ENCODE measurements around the gene ITGB1. TPM values are rescaled to one million over a fixed set of nuclear protein-coding genes. Genes with fewer than 3 reads are reported as not detected.

Gene ITGB1
- total RNA-seq, 1 donor from 2014 or later, result 263 TPM

DNA sequence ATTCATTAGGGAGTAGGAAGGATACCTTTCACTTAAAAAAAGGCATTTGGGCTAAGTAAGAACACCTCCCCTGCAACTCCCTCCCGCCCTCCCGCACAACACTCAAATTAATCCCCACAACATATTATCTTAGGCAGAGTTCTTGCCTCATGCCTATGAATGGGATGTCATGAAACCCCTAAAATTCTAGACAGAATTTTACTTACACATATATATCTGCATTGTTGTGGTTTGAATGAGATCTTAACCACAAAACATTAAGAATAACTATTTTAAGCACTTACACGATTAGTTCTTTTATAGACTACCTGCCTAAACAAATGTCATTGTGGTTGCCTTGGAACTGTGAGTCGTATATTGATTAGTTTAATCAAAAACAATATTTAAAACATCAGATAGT lies 4.5 kb upstream of the ITGB1 start:
- no peaks in the 10 kb centered on the region for H3K36me3 Mint-ChIP-seq (ENCODE audit: unreplicated experiment)
- H3K27ac Mint-ChIP-seq (ENCODE audit: unreplicated experiment), result no peak overlapping the region
- no peak for DNase-seq
- peaks cover 11% of the 10 kb centered on the region for H3K9me3 Mint-ChIP-seq (ENCODE audit: unreplicated experiment)
- peaks cover 7% of the 10 kb centered on the region for H3K27me3 Mint-ChIP-seq (ENCODE audit: unreplicated experiment)
- TF ChIP-seq, protein P1, sequence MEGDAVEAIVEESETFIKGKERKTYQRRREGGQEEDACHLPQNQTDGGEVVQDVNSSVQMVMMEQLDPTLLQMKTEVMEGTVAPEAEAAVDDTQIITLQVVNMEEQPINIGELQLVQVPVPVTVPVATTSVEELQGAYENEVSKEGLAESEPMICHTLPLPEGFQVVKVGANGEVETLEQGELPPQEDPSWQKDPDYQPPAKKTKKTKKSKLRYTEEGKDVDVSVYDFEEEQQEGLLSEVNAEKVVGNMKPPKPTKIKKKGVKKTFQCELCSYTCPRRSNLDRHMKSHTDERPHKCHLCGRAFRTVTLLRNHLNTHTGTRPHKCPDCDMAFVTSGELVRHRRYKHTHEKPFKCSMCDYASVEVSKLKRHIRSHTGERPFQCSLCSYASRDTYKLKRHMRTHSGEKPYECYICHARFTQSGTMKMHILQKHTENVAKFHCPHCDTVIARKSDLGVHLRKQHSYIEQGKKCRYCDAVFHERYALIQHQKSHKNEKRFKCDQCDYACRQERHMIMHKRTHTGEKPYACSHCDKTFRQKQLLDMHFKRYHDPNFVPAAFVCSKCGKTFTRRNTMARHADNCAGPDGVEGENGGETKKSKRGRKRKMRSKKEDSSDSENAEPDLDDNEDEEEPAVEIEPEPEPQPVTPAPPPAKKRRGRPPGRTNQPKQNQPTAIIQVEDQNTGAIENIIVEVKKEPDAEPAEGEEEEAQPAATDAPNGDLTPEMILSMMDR (IDR thresholded peaks at IDR 0.05; ENCODE audit: partially characterized antibody, unreplicated experiment), result no peak
- peaks cover 4% of the 10 kb centered on the region for H3K4me1 Mint-ChIP-seq (ENCODE audit: low read depth, unreplicated experiment)
- no peak overlapping the region for H3K4me3 Mint-ChIP-seq (ENCODE audit: unreplicated experiment)

DNA sequence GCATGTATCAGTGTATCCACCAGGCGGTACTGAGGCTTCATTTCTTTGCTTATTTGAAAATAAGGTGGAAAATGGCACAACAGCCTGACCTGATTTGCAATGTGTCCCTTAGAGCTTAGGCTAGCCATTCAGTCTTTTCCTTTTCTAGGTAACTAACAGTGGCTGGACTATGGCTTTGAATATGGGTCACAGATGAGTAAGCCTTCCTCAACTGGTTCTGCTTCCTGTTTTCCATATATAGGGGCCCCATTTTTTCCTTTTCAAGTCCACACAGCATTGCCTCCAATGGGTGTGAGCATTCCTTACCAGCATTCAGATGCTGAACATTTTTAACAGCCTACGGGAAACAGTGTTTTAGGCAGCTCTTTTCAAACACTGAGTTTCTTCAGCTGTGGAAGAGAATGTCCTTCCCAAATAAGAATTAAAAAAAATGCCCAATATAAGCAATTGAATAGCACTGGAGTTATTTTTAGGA lies 3.9 kb upstream of the ITGB1 start:
- Mint-ChIP-seq H3K9me3 (ENCODE audit: unreplicated experiment) (peaks cover 12% of the 10 kb centered on the region), H3K4me1 (ENCODE audit: low read depth, unreplicated experiment) (peaks cover 4% of the 10 kb centered on the region), H3K36me3 (ENCODE audit: unreplicated experiment) (no peaks in the 10 kb centered on the region), H3K4me3 (ENCODE audit: unreplicated experiment) (no peak overlapping the region), H3K27ac (ENCODE audit: unreplicated experiment) (no peak overlapping the region), H3K27me3 (ENCODE audit: unreplicated experiment) (peaks cover 10% of the 10 kb centered on the region)
- no peak for DNase-seq
- TF ChIP-seq, protein P1 (IDR thresholded peaks at IDR 0.05; ENCODE audit: partially characterized antibody, unreplicated experiment), result no peak

DNA sequence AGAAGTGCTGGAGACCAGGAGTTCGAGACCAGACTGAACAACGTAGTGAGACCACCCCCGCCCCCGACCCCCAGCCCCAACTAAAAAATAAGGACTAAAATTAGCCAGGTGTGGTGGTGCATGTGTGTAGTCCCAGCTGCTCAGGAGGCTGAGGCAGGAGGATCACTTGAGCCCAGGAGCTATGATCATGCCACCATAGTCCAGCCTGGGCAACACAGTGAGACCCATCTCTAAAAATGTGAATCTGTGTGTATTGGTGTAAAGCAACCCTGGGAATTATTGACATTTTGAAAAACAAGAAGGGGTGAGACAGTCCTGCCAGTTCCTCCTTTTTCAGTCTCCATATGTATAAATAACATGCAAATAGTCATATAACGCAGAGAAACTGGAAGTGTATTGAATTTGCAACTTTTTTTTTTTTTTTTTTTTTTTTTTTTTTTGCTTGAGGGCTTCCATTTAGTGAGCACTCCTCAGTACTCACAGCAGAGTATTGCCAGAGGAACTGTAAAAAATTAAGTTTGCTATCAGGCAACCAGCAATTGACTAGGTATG lies 3.4 kb upstream of the ITGB1 start:
- H3K4me1 Mint-ChIP-seq (ENCODE audit: low read depth, unreplicated experiment), result peaks cover 4% of the 10 kb centered on the region
- H3K27ac Mint-ChIP-seq (ENCODE audit: unreplicated experiment), result peak overlapping the region; percentile 23
- no peak overlapping the region for H3K4me3 Mint-ChIP-seq (ENCODE audit: unreplicated experiment)
- no peak for DNase-seq
- peaks cover 12% of the 10 kb centered on the region for H3K9me3 Mint-ChIP-seq (ENCODE audit: unreplicated experiment)
- H3K36me3 Mint-ChIP-seq (ENCODE audit: unreplicated experiment), result no peaks in the 10 kb centered on the region
- TF ChIP-seq, protein P1 (IDR thresholded peaks at IDR 0.05; ENCODE audit: partially characterized antibody, unreplicated experiment), result no peak
- H3K27me3 Mint-ChIP-seq (ENCODE audit: unreplicated experiment), result peaks cover 10% of the 10 kb centered on the region

DNA sequence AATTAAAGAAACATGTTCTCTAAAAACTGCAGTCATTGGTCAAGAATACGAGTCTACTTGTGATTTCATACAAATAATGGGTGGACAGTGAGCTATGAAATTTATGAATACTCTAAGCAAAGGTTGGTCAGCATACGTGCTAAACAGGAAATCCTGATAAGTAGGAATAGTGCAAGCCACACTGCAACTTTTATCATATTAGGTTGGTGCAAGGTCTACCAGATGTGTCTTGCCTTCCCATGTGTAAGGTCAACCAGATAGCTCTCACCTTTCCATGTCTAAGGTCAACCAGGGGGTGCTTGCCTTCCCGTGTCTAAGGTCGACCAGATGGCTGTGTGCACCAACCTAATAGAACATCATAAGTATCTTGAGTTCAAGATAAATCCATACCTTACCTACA lies 2.0 kb upstream of the ITGB1 start:
- TF ChIP-seq, protein P1 (IDR thresholded peaks at IDR 0.05; ENCODE audit: partially characterized antibody, unreplicated experiment), result no peak
- Mint-ChIP-seq H3K4me3 (ENCODE audit: unreplicated experiment) (peak overlapping the region; percentile 97), H3K4me1 (ENCODE audit: low read depth, unreplicated experiment) (peaks cover 13% of the 10 kb centered on the region), H3K36me3 (ENCODE audit: unreplicated experiment) (no peaks in the 10 kb centered on the region), H3K9me3 (ENCODE audit: unreplicated experiment) (peaks cover 12% of the 10 kb centered on the region), H3K27me3 (ENCODE audit: unreplicated experiment) (peaks cover 10% of the 10 kb centered on the region), H3K27ac (ENCODE audit: unreplicated experiment) (peak overlapping the region; percentile 5)
- DNase-seq, result no peak

DNA sequence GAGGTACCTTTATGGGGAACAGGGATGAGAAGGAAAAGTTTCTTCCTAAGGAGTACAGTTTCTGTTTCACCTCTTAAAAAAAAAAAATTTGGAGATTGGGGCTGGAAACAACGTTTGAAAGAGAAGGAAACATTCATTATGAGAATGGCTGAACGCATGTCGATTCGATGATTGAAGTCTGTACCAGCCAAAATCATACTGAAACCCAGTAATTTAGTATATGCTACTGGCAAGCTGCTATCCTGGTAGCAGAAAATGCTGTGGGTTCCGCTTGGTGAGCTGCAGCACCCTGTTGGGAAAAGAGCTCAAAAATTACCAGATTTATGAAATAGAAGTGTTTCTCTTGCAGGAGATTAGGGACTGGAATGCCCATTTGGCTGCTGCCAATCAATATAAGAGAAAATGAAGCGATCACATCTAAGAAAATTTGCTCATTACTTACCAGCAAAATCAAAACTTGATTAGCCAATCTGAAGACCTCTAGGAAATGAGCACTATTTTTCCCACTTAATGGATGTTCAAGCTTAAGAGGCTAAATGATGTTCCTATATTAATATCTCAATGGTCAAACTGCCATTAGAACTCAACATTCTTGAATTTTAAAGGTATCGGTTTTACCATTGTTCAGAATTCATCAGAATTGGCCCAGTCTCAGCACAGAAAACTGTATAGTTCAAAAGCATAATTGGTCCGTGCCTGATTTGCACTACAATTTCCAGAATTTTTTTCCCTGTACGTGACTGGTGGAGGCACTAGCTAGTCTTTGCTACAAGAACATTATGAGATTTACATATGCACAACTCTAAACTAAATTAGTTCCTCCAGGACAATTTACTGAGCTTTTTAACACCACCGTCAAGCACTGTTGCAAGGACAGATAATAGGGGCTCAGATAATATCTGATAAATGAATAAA lies 1.2 kb upstream of the ITGB1 start:
- peaks cover 8% of the 10 kb centered on the region for H3K27me3 Mint-ChIP-seq (ENCODE audit: unreplicated experiment)
- peaks cover 21% of the 10 kb centered on the region for H3K4me1 Mint-ChIP-seq (ENCODE audit: low read depth, unreplicated experiment)
- peak overlapping the region; percentile 99 for H3K27ac Mint-ChIP-seq (ENCODE audit: unreplicated experiment)
- peak overlapping the region; percentile 97 for H3K4me3 Mint-ChIP-seq (ENCODE audit: unreplicated experiment)
- TF ChIP-seq, protein P1 (IDR thresholded peaks at IDR 0.05; ENCODE audit: partially characterized antibody, unreplicated experiment), result no peak
- no peaks in the 10 kb centered on the region for H3K36me3 Mint-ChIP-seq (ENCODE audit: unreplicated experiment)
- peaks cover 12% of the 10 kb centered on the region for H3K9me3 Mint-ChIP-seq (ENCODE audit: unreplicated experiment)
- DNase-seq, result no peak
